Sigmoid colon (tissue), 7 donors: ENCODE data around the gene USP21. TPM values are rescaled to one million over a fixed set of nuclear protein-coding genes. Genes with fewer than 3 reads are reported as not detected.
A peak's percentile ranks its signal among the peaks of the same experiment; 100 is the strongest.

Experiments used
- DNase-seq: peaks from one replicate; pipeline ENCODE4 v3.0.0-alpha.2; 2019
- H3K27ac ChIP-seq, 4 donors: fragments of 200-600 bp; sonication (generic); one replicate each; pipeline ENCODE4 v1.5.1; 2016 to 2019; ENCODE audit warnings: mild to moderate bottlenecking in 1 of 4
- H3K27me3 ChIP-seq, 3 donors: fragments of 200-600 bp; sonication (generic); one replicate each; pipeline ENCODE4 v1.5.1; 2019; ENCODE audit warnings: mild to moderate bottlenecking in 1 of 3
- H3K36me3 ChIP-seq, 4 donors: fragments of 200-600 bp; sonication (generic); one replicate each; pipeline ENCODE4 v1.5.1; 2016 to 2019
- H3K4me1 ChIP-seq, 4 donors: fragments of 200-600 bp; sonication (generic); one replicate each; pipeline ENCODE4 v1.5.1; 2017 to 2019
- H3K4me3 ChIP-seq, 4 donors: fragments of 200-600 bp; sonication (generic); one replicate each; pipeline ENCODE4 v1.5.1; 2017 to 2019; ENCODE audit warnings: mild to moderate bottlenecking in 2 of 4, moderate library complexity in 1 of 4
- H3K9me3 ChIP-seq, 4 donors: fragments of 200-600 bp in 3 of 4; sonication (generic) in 3 of 4; one replicate each; pipeline versions ENCODE4 v1.5.1 to v1.6.1; 2013 to 2019
- CTCF ChIP-seq, 4 experiments: fragments of 450-650 bp in 3 of 4; fragments of 200-600 bp in 1 of 4; IDR thresholded peaks; one replicate each; pipeline ENCODE4 v1.5.1; 2016 to 2019; ENCODE audit warnings: antibody characterized with exemption in 4 of 4, mild to moderate bottlenecking in 3 of 4, moderate library complexity in 2 of 4
- EP300 ChIP-seq, 4 donors: sonication (generic); formaldehyde crosslinking; IDR thresholded peaks; one replicate each; pipeline ENCODE4 v1.6.1; 2017; ENCODE audit warnings: antibody characterized with exemption in 4 of 4
- POLR2A ChIP-seq, 2 donors: fragments of 450-650 bp; IDR thresholded peaks; one replicate each; pipeline ENCODE4 v1.6.1; 2016; ENCODE audit warnings: antibody characterized with exemption in 2 of 2, mild to moderate bottlenecking in 2 of 2, moderate library complexity in 2 of 2
- POLR2AphosphoS5 ChIP-seq, 4 donors: sonication (generic); formaldehyde crosslinking; IDR thresholded peaks; one replicate each; pipeline ENCODE4 v1.6.1; 2017; ENCODE audit warnings: antibody characterized with exemption in 4 of 4
- WGBS, 2 donors: extraction: QIAGEN DNeasy Blood & Tissue Kit; methylation state at CpG; one replicate each; pipeline ENCODE4 v1.1.7; 2013; 5-methylcytosine and 5-hydroxymethylcytosine counted together
- intact Hi-C: fragments of 100-400 bp; cut with DNase I; formaldehyde crosslinking; loops from one replicate; pipeline ENCODE4 v1.15.1; 2023
- polyA plus RNA-seq, 3 donors: library from polyadenylated mRNA; stranded (reverse); fragments of 200-250 nt; gene quantifications; one replicate each; pipeline ENCODE4 v1.2.3, GENCODE V29; 2013
- total RNA-seq, 4 donors: library from RNA; depleted of rRNA; stranded (reverse); fragments of >200 nt; gene quantifications; one replicate each; pipeline ENCODE4 v1.1.0, GENCODE V29; 2016
- donor health status: healthy with polysubstance abuse.
- donor health status: Bipolar disorder and iron deficiency.
- donor health status: healthy.

Gene USP21
- total and polyA plus RNA-seq, 7 donors: 11.4 to 24.1 (median 16.2) TPM

GRCh38 chr1:161176468-161177111 lies 17.3 kb downstream of the USP21 start:
- H3K4me1 ChIP-seq: peaks cover 0 to 38% (median 24%) of the 10 kb centered on the region in 4 donors

GRCh38 chr1:161177112-161177935 lies 18.0 kb downstream of the USP21 start, which contains the start of gene B4GALT3:
B4GALT3 (minus strand) TSS chr1:161177507; CDS start chr1:161176060, 1,447 bp downstream.
- intact Hi-C loops: loop anchor here (1.0 kb wide), 1 partner anchor 11 kb away; the partner anchor contains the start of gene PPOX
- Histone ChIP-seq H3K4me3 (peak within 1 kb of the TSS; percentile 64 to 78 (median 76)), H3K27me3 (no peaks in the 10 kb centered on the region), H3K36me3 (peaks cover 12 to 37% (median 15%) of the 10 kb centered on the region in 4 donors), H3K9me3 (no peaks in the 10 kb centered on the region), H3K4me1 (peaks cover 0 to 38% (median 24%) of the 10 kb centered on the region in 4 donors), H3K27ac (peak within 1 kb of the TSS; percentile 85 to 92 (median 88))
- DNase-seq: peak; percentile 93
- 2 to 5% methylated on average over 50 of the region's 50 CpGs for WGBS, 2 donors
- peak; percentile 88 to 93 (median 88) for TF ChIP-seq POLR2AphosphoS5 (IDR thresholded peaks at IDR 0.05)
- peak in 1 of 4 experiments; percentile 7 for TF ChIP-seq CTCF (IDR thresholded peaks at IDR 0.05)
- peak; percentile 67 to 71 for TF ChIP-seq POLR2A (IDR thresholded peaks at IDR 0.05)
- no peak for TF ChIP-seq EP300 (IDR thresholded peaks at IDR 0.05)

More at GRCh38 chr1:161176468-161177111, 17.3 kb downstream of the USP21 start:
- no peak for DNase-seq
- intact Hi-C loops: loop anchor here (1.0 kb wide), 1 partner anchor 10 kb away; the partner anchor contains the start of gene PPOX
- Histone ChIP-seq H3K9me3 (no peaks in the 10 kb centered on the region), H3K36me3 (peaks cover 17 to 44% (median 22%) of the 10 kb centered on the region in 4 donors), H3K27ac (peak overlapping the region; percentile 85 to 92 (median 88)), H3K27me3 (no peaks in the 10 kb centered on the region), H3K4me3 (peak overlapping the region; percentile 64 to 78 (median 76))
- TF ChIP-seq POLR2AphosphoS5 (IDR thresholded peaks at IDR 0.05) (no peak), POLR2A (IDR thresholded peaks at IDR 0.05) (no peak), EP300 (IDR thresholded peaks at IDR 0.05) (no peak), CTCF (IDR thresholded peaks at IDR 0.05) (no peak)
- WGBS, 2 donors: 10 to 18% methylated on average over 17 of the region's 17 CpGs

GRCh38 chr1:161177936-161178244 lies 18.6 kb downstream of the USP21 start:
- H3K4me3 ChIP-seq: peak overlapping the region; percentile 64 to 78 (median 76)
- intact Hi-C loops: loop anchor here (1.0 kb wide), 1 partner anchor 12 kb away; the partner anchor contains the start of gene PPOX
- H3K4me1 ChIP-seq: peaks cover 0 to 32% (median 22%) of the 10 kb centered on the region in 4 donors
- peaks cover 11 to 31% (median 11%) of the 10 kb centered on the region in 4 donors for H3K36me3 ChIP-seq
- no peaks in the 10 kb centered on the region for H3K27me3 ChIP-seq
- no peak for TF ChIP-seq CTCF (IDR thresholded peaks at IDR 0.05)
- no peak for TF ChIP-seq POLR2AphosphoS5 (IDR thresholded peaks at IDR 0.05)
- TF ChIP-seq POLR2A (IDR thresholded peaks at IDR 0.05): no peak
- TF ChIP-seq EP300 (IDR thresholded peaks at IDR 0.05): no peak
- DNase-seq: no peak
- H3K27ac ChIP-seq: peak overlapping the region; percentile 85 to 92 (median 88)
- WGBS, 2 donors: 31 to 70% methylated on average over 9 of the region's 9 CpGs
- H3K9me3 ChIP-seq: no peaks in the 10 kb centered on the region

- Histone ChIP-seq H3K4me1 (peaks cover 0 to 23% (median 15%) of the 10 kb centered on the region in 4 donors), H3K27me3 (no peaks in the 10 kb centered on the region), H3K9me3 (no peaks in the 10 kb centered on the region), H3K36me3 (peaks cover 0 to 13% (median 3%) of the 10 kb centered on the region in 4 donors), H3K27ac (no peak overlapping the region), H3K4me3 (no peak overlapping the region)
- 85 to 97% methylated on average over 3 of the region's 3 CpGs for WGBS, 2 donors
- TF ChIP-seq CTCF (IDR thresholded peaks at IDR 0.05) (no peak), POLR2A (IDR thresholded peaks at IDR 0.05) (no peak), EP300 (IDR thresholded peaks at IDR 0.05) (no peak), POLR2AphosphoS5 (IDR thresholded peaks at IDR 0.05) (no peak)
- intact Hi-C loops: no loop called here
- DNase-seq: no peak
Measured at GRCh38 chr1:161179698-161180097, 20.4 kb downstream of the USP21 start.
